Activated CD4-positive, CD25-positive, alpha-beta regulatory T cell treated with anti-CD3 and anti-CD28 coated beads, Interleukin-2, amount 50 U/mL, for 16 hours (primary cell): ENCODE results near the gene ADGRB3.
"Not testable (repeated sequence)": the region's sequence is repeated elsewhere in the genome, so short reads cannot be mapped to it uniquely, and the experiment has no call there.

Source experiments
- DNase-seq: peaks from one replicate; pipeline ENCODE4 v3.0.0-alpha.2; 2020; ENCODE audit warnings: low read depth, low spot score

ADGRB3 gene

GRCh38 chr6:69121461-69122406 lies 486.7 kb downstream of the ADGRB3 start:
- DNase-seq = not testable (repeated sequence)

GRCh38 chr6:69122407-69122773 lies 487.3 kb downstream of the ADGRB3 start:
- DNase-seq = no peak

- no peak for DNase-seq
Measured at GRCh38 chr6:69128411-69128810, 493.3 kb downstream of the ADGRB3 start.

- DNase-seq = no peak
Measured at GRCh38 chr6:69129046-69129445, 494.0 kb downstream of the ADGRB3 start.

GRCh38 chr6:69135927-69136326 lies 500.8 kb downstream of the ADGRB3 start:
- DNase-seq = no peak

- DNase-seq = no peak
Measured at GRCh38 chr6:69138148-69138547, 503.1 kb downstream of the ADGRB3 start.

- DNase-seq = no peak
Measured at GRCh38 chr6:69138893-69139494, 503.9 kb downstream of the ADGRB3 start.

GRCh38 chr6:69145062-69145461 lies 510.0 kb downstream of the ADGRB3 start:
- DNase-seq = no peak

- DNase-seq = no peak
Measured at GRCh38 chr6:69146385-69146784, 511.3 kb downstream of the ADGRB3 start.

GRCh38 chr6:69155467-69155866 lies 520.4 kb downstream of the ADGRB3 start:
- DNase-seq = no peak

GRCh38 chr6:69162811-69163210 lies 527.7 kb downstream of the ADGRB3 start:
- no peak for DNase-seq

- no peak for DNase-seq
Measured at GRCh38 chr6:69164564-69165229, 529.6 kb downstream of the ADGRB3 start.

GRCh38 chr6:69179681-69180080 lies 544.6 kb downstream of the ADGRB3 start:
- DNase-seq = no peak

- DNase-seq = no peak
Measured at GRCh38 chr6:69180361-69181067, 545.4 kb downstream of the ADGRB3 start.

GRCh38 chr6:69181964-69182363 lies 546.9 kb downstream of the ADGRB3 start:
- DNase-seq = no peak

GRCh38 chr6:69185276-69185675 lies 550.2 kb downstream of the ADGRB3 start:
- no peak for DNase-seq

- DNase-seq = no peak
Measured at GRCh38 chr6:69202768-69203167, 567.7 kb downstream of the ADGRB3 start.

- no peak for DNase-seq
Measured at GRCh38 chr6:69216127-69216526, 581.0 kb downstream of the ADGRB3 start.

GRCh38 chr6:69217343-69217742 lies 582.3 kb downstream of the ADGRB3 start:
- DNase-seq = no peak

GRCh38 chr6:69220375-69220774 lies 585.3 kb downstream of the ADGRB3 start:
- no peak for DNase-seq

- DNase-seq = no peak
Measured at GRCh38 chr6:69232008-69232407, 596.9 kb downstream of the ADGRB3 start.

GRCh38 chr6:69232496-69232895 lies 597.4 kb downstream of the ADGRB3 start:
- no peak for DNase-seq
